ENCODE data around the gene SDF4. TPM values are rescaled to one million over a fixed set of nuclear protein-coding genes. Genes with fewer than 3 reads are reported as not detected.

SDF4 gene
- total RNA-seq, 1 experiment from 2014 or later, result 82.0 TPM

DNA sequence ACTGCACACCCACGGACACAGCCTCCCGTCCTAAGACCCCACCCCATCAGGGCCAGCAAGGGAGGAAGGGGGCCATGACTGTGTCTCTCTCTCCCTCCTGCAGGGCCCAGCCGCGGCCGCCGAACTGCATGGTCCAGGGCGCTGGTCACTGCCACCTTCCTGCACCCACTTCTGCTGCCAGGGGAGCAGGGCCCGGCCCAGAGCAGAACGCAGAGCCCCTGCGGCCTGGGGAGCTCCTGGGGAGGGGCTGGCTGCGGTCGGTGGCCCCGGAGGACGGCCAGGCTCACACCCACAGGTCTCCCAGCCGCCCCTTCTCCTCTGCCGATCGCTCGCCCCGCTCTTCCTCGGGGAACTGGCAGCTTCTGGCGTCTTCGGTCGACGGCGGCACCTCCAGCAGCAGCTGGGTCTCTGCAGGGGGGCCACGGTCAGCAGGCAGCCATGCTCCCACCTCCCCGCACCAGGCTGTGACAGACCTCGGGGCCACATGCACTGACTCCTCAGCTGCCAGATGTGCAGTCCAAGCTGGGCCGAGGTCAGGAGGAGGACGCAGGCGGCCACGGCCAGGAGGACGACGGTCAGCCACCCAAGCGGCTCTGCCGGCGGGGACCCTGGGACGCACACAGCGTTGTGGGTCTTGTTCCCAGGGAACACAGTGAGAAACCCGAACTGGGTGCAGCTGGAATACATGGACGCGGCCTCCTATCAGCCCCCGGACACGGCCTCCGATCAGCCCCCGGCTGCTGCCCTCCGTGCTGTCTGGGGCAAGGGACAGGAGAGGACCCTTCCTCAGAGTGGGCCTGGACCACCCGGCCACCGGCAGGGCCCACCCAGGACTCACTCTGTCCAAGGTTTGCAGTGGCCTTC is 28.0 kb downstream of the SDF4 start:
- Histone ChIP-seq H3K4me1 (ENCODE audit: insufficient read depth, low read length) (no peaks in the 10 kb centered on the region), H2BK12ac (ENCODE audit: insufficient read length, low read depth, low read length) (no peak overlapping the region), H3K9ac (ENCODE audit: extremely low read depth, insufficient read length, low read length) (no peak overlapping the region), H2BK20ac (ENCODE audit: low read depth, low read length, poor library complexity, severe bottlenecking) (no peak overlapping the region), H3K23me2 (ENCODE audit: insufficient read length, low read depth, low read length, poor library complexity, severe bottlenecking) (peaks cover 3% of the 10 kb centered on the region), H3K79me1 (ENCODE audit: insufficient read depth, low read depth, low read length, poor library complexity, severe bottlenecking) (no peaks in the 10 kb centered on the region), H2AK5ac (ENCODE audit: insufficient read length, low read length) (no peak overlapping the region), H3K56ac (ENCODE audit: insufficient read length, low read depth, low read length) (no peak overlapping the region), H3K14ac (ENCODE audit: insufficient read depth, low read length) (no peak overlapping the region), H3K79me2 (ENCODE audit: insufficient read depth, low read length) (no peaks in the 10 kb centered on the region), H3K9me3 (ENCODE audit: control insufficient read depth, low read depth, low read length) (no peaks in the 10 kb centered on the region), H2AFZ (ENCODE audit: low read length) (no peak overlapping the region), H4K8ac (replicated peaks; ENCODE audit: insufficient read length, low read depth, low read length) (no peak overlapping the region), H3K27ac (ENCODE audit: insufficient read length, low read depth, low read length) (no peak overlapping the region), H3K23ac (ENCODE audit: insufficient read length, low read depth, low read length) (no peak overlapping the region), H3K18ac (ENCODE audit: insufficient read length, low read depth, low read length) (no peak overlapping the region), H2BK120ac (ENCODE audit: low read depth, low read length, poor library complexity, severe bottlenecking) (no peak overlapping the region), H2BK5ac (ENCODE audit: insufficient read length, low read length) (no peak overlapping the region), H3T11ph (ENCODE audit: low read length) (no peak overlapping the region), H4K91ac (ENCODE audit: insufficient read length, low read depth, low read length) (no peak overlapping the region), H4K20me1 (ENCODE audit: control insufficient read depth, insufficient read depth, insufficient read length) (no peaks in the 10 kb centered on the region), H3K27me3 (ENCODE audit: insufficient read depth, low read length) (no peaks in the 10 kb centered on the region; the same call in 1 of the 2 replicates), H3K4ac (ENCODE audit: low read depth, low read length) (no peak overlapping the region), H4K5ac (ENCODE audit: insufficient read length, low read depth, low read length) (no peak overlapping the region), H3K4me2 (ENCODE audit: insufficient read depth, insufficient read length, low read length) (no peak overlapping the region), H2BK15ac (ENCODE audit: low read depth, low read length) (no peak overlapping the region)
- no peaks in the 10 kb centered on the region for H3K9me3 Mint-ChIP-seq
- H3K27ac Mint-ChIP-seq, result no peak overlapping the region
- no peaks in the 10 kb centered on the region for H3K36me3 Mint-ChIP-seq (ENCODE audit: insufficient read depth in 1 of 3, low read depth in 3 of 3)
- TF ChIP-seq CTCF (conservative IDR thresholded peaks at IDR 0.05), result no peak
- peak; percentile 32 for DNase-seq
- no CpG with 5 or more reads among the region's 49 CpGs for WGBS (ENCODE audit: extremely low coverage, insufficient read length, low lambda C conversion rate)
- peaks cover 25% of the 10 kb centered on the region for H3K27me3 Mint-ChIP-seq (ENCODE audit: low read depth)
- H3K4me1 Mint-ChIP-seq, result peaks cover 4 to 10% of the 10 kb centered on the region in 2 experiments
- no peak overlapping the region for H3K4me3 Mint-ChIP-seq

All from H9 (cell line).